ENCODE results near the gene ST6GALNAC4.

The ST6GALNAC4 gene

DNA sequence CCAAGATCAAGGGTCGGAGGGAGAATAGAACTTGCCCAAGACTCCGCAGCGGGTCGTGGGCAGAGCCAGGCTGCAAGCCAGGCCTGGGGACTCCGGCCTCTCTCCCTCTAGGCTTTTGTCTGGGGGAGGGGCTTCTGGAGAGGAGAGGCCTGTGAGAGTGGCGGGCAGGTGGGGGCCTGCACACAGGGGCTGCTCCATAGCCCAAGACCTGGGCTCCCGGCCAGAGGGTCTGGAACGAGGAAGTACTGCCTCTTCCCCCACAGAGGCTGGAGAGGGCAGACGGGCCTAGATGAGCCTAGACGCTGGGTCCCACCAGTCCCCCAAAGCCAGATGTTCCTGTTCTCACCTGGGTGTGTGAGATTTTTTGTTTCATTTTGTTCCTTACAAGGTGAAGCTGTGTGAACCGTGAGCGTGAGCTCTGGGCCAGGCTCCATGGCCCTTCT, 12.3 kb downstream of the ST6GALNAC4 start:
- H3K27ac Mint-ChIP-seq, result peak overlapping the region; percentile 100
- peaks cover 37% of the 10 kb centered on the region for H3K4me1 Mint-ChIP-seq (ENCODE audit: low read depth)
- peaks cover 25% of the 10 kb centered on the region for H3K36me3 Mint-ChIP-seq (ENCODE audit: low read depth)
- no peak for DNase-seq (ENCODE audit: low spot score)
- H3K9me3 Mint-ChIP-seq, result no peaks in the 10 kb centered on the region
- no peaks in the 10 kb centered on the region for H3K27me3 Mint-ChIP-seq (ENCODE audit: low read depth)
- H3K4me3 Mint-ChIP-seq, result peak overlapping the region; percentile 98

DNA sequence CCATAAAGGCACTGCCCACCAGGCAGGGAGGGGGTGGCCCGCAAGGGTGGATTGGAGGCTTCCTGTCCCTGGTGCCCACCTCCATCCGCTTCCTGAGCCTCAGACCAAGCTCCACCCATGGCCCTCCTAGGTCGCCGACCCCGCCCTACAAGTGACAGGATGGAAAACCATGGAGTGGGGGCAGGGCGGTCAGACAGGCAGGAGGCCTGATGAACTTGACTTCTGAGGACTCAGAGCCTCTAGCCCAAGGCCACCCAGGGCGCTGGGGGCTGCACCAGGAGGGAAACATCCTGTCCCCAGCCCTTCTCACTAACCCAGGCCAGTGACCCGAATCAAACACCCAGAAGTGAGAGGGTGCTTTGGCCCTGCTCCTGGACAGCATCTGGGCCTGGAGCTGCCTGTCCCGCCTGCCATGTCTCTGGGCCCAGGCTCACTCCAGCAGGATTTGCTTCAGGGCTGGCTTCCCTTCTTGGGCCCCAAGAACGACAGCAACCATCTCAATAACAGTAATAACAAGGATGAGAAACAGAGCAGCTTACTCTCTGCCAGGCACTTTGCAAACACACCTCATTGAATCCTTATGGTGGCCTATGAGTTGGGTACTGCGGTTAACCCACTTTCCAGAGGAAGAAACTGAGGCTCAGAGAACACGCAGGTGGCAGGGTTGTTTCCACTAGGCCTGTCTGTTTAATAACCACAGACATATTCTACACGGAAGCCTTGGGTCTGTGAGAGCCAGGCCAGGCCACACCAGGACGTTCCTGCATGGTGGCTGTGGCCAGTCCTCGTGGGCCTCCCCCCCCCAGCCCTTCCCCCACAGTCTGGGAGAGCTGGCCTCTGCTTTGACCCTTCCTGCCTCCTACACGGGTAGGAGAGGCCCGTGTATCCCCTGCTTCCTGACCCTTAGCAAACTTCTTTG, 13.0 kb downstream of the ST6GALNAC4 start:
- peak; percentile 87 for DNase-seq (ENCODE audit: low spot score)
- H3K4me1 Mint-ChIP-seq (ENCODE audit: low read depth), result peaks cover 37% of the 10 kb centered on the region
- no peaks in the 10 kb centered on the region for H3K9me3 Mint-ChIP-seq
- H3K36me3 Mint-ChIP-seq (ENCODE audit: low read depth), result peaks cover 25% of the 10 kb centered on the region
- H3K27ac Mint-ChIP-seq, result peak overlapping the region; percentile 100
- H3K4me3 Mint-ChIP-seq, result peak overlapping the region; percentile 98
- no peaks in the 10 kb centered on the region for H3K27me3 Mint-ChIP-seq (ENCODE audit: low read depth)

DNA sequence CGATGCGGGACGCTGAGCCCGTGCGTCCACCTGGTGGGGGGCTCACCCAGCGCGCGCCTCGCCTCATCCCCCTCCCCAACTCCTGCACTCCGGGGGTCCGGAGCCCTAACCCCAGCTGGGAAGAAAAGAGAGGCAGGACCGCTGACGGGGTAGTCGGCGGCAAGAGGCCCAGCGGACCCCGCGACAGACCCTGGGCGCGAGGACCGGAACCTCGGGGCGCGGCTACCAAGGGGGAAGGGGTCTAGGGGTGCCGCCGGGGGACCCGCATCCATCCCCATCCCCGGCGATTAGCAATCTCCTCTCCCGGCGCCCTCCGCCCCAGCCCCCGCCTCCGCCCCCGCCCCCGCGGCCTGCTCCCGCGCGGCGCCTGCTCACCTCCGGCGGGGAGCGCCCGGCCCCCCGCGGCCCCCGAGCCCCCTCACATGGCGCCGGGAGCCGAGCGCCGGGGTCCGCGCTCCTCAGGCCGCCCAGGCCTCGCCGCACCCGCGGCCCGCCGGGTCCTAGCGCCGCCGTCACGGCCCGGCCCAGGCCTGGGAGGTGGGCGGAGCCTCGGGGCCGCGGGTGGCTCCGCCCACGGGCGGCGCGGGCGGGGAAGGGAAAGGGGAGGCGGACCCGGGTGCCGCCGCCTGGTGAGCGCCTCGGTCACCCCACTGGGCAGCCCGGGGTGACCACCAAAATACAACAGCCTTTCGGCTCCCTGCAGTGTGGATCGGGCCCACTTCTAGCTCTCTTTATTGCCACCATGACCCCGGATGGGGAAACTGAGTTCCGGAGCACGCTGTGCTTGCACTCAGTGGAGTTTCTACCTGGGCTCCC, 17.5 kb downstream of the ST6GALNAC4 start, which contains the start of gene ST6GALNAC6:
Gene ST6GALNAC6, minus strand, starts transcription at position 476 of the 816 bp plus-strand sequence. CDS start 1,622 bp downstream, outside the sequence.
- H3K4me3 Mint-ChIP-seq, result peak within 1 kb of the TSS; percentile 90
- peak; percentile 77 for DNase-seq (ENCODE audit: low spot score)
- H3K36me3 Mint-ChIP-seq (ENCODE audit: low read depth), result peaks cover 51% of the 10 kb centered on the region
- no peaks in the 10 kb centered on the region for H3K27me3 Mint-ChIP-seq (ENCODE audit: low read depth)
- peaks cover 23% of the 10 kb centered on the region for H3K4me1 Mint-ChIP-seq (ENCODE audit: low read depth)
- peak within 1 kb of the TSS; percentile 89 for H3K27ac Mint-ChIP-seq
- H3K9me3 Mint-ChIP-seq, result peaks cover 12% of the 10 kb centered on the region

- H3K4me1 Mint-ChIP-seq (ENCODE audit: low read depth), result peaks cover 20% of the 10 kb centered on the region
Measured at GRCh38 chr9:127898433-127899127, 18.3 kb downstream of the ST6GALNAC4 start.

GRCh38 chr9:127897193-127897692, 19.6 kb downstream of the ST6GALNAC4 start:
- no peak for DNase-seq (ENCODE audit: low spot score)
- H3K36me3 Mint-ChIP-seq (ENCODE audit: low read depth), result peaks cover 63% of the 10 kb centered on the region
- peaks cover 31% of the 10 kb centered on the region for H3K9me3 Mint-ChIP-seq
- no peaks in the 10 kb centered on the region for H3K27me3 Mint-ChIP-seq (ENCODE audit: low read depth)
- H3K27ac Mint-ChIP-seq, result no peak overlapping the region
- H3K4me1 Mint-ChIP-seq (ENCODE audit: low read depth), result peaks cover 21% of the 10 kb centered on the region
- H3K4me3 Mint-ChIP-seq, result no peak overlapping the region

More at GRCh38 chr9:127898433-127899127, 18.3 kb downstream of the ST6GALNAC4 start:
- Mint-ChIP-seq H3K4me3 (peak overlapping the region; percentile 90), H3K36me3 (ENCODE audit: low read depth) (peaks cover 53% of the 10 kb centered on the region), H3K9me3 (peaks cover 19% of the 10 kb centered on the region), H3K27me3 (ENCODE audit: low read depth) (no peaks in the 10 kb centered on the region), H3K27ac (peak overlapping the region; percentile 89)
- DNase-seq (ENCODE audit: low spot score), result peak; percentile 17

DNA sequence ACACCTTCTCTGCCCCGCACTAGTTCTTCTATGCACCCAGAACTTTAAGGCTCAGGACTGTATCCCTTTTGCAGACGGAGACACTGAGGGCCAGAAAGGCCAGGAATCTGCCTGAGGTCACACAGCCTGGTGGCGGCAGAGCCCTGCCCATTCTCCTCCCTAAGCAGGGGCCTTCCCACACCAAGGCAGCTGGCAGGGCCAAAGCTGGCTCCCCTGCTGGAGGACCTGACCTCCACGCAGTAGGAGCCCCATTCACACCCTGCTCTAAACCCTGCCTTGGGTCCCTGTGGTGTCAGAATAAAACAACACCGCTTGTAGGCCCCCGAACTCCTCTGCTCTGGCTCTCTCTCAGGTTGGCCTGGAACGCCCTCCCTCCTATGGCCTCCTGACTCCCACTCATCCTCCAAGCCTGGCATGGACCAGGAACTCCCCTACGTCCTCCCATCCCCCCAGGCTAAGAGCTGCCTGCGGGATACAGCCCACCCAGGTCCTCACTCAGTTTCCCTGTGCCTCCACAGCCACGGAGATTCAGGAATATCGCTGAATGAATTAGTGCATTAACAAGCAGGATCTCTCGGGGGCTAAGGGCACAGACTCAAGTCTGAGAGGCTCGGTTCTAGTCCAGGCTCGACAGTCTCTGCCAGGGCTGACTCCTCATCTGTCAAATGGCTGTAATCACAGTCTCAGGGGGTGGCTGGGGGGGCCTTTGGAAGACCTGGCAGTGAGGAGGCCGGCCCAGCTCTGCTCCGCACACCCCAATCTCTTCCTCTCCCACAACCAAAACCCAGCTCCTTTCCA, 20.2 kb downstream of the ST6GALNAC4 start:
- Mint-ChIP-seq H3K27ac (peak overlapping the region; percentile 36), H3K4me3 (no peak overlapping the region), H3K4me1 (ENCODE audit: low read depth) (peaks cover 20% of the 10 kb centered on the region), H3K36me3 (ENCODE audit: low read depth) (peaks cover 65% of the 10 kb centered on the region), H3K9me3 (peaks cover 31% of the 10 kb centered on the region), H3K27me3 (ENCODE audit: low read depth) (no peaks in the 10 kb centered on the region)
- no peak for DNase-seq (ENCODE audit: low spot score)

DNA sequence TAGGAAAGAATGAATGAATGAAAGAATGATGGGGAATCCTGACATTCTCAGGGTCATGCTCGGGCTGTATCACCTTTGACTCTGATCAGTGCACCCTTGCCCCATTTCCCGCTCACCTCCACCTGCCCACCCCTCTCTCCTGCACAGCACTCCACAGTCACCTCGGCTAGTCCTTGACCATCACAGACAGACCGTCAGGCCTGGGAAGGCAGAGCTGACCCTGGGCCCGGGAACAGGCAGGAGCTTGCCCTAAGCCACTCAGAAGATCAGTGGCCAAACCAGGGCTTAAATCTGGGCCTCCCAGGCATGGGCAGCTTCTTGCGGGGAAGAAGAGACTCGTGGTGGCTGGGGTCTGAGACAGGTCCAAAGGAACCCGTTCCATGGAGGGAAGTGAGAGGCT, 21.0 kb downstream of the ST6GALNAC4 start:
- peaks cover 17% of the 10 kb centered on the region for H3K4me1 Mint-ChIP-seq (ENCODE audit: low read depth)
- H3K27me3 Mint-ChIP-seq (ENCODE audit: low read depth), result no peaks in the 10 kb centered on the region
- H3K36me3 Mint-ChIP-seq (ENCODE audit: low read depth), result peaks cover 69% of the 10 kb centered on the region
- no peak overlapping the region for H3K27ac Mint-ChIP-seq
- H3K4me3 Mint-ChIP-seq, result no peak overlapping the region
- peaks cover 31% of the 10 kb centered on the region for H3K9me3 Mint-ChIP-seq
- no peak for DNase-seq (ENCODE audit: low spot score)

DNA sequence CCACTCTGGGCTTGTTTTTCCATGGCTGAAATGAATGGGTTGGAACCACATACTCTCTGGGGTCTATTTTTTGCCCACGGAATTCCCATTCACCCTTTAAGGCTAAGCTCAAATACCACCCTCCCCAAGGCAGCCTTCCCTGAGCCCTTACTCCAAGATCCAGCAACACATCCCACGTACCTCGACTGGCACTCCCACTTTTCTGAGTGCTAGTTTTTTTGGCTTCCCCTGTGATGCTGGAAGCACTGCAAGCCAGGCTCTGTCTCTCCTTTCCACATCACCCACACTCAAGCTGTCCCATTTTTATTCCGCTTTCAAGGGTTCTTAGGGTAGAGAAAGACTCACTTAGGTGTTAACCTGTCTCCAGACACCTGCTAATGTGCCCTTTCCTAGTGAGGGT, 23.4 kb downstream of the ST6GALNAC4 start:
- DNase-seq (ENCODE audit: low spot score), result no peak
- Mint-ChIP-seq H3K27ac (no peak overlapping the region), H3K36me3 (ENCODE audit: low read depth) (peaks cover 74% of the 10 kb centered on the region), H3K9me3 (peaks cover 31% of the 10 kb centered on the region), H3K27me3 (ENCODE audit: low read depth) (no peaks in the 10 kb centered on the region), H3K4me1 (ENCODE audit: low read depth) (peaks cover 15% of the 10 kb centered on the region), H3K4me3 (no peak overlapping the region)

- no peaks in the 10 kb centered on the region for H3K27me3 Mint-ChIP-seq (ENCODE audit: low read depth)
- no peak for DNase-seq (ENCODE audit: low spot score)
- H3K27ac Mint-ChIP-seq, result no peak overlapping the region
- H3K9me3 Mint-ChIP-seq, result peaks cover 31% of the 10 kb centered on the region
- H3K4me1 Mint-ChIP-seq (ENCODE audit: low read depth), result peaks cover 13% of the 10 kb centered on the region
- H3K36me3 Mint-ChIP-seq (ENCODE audit: low read depth), result peaks cover 74% of the 10 kb centered on the region
- H3K4me3 Mint-ChIP-seq, result no peak overlapping the region
Measured at GRCh38 chr9:127892831-127893230, 24.0 kb downstream of the ST6GALNAC4 start.

- no peak for DNase-seq (ENCODE audit: low spot score)
- Mint-ChIP-seq H3K27ac (no peak overlapping the region), H3K4me1 (ENCODE audit: low read depth) (peaks cover 11% of the 10 kb centered on the region), H3K27me3 (ENCODE audit: low read depth) (no peaks in the 10 kb centered on the region), H3K4me3 (no peak overlapping the region), H3K36me3 (ENCODE audit: low read depth) (peaks cover 67% of the 10 kb centered on the region), H3K9me3 (peaks cover 24% of the 10 kb centered on the region)
Measured at GRCh38 chr9:127890053-127890452, 26.8 kb downstream of the ST6GALNAC4 start.

DNA sequence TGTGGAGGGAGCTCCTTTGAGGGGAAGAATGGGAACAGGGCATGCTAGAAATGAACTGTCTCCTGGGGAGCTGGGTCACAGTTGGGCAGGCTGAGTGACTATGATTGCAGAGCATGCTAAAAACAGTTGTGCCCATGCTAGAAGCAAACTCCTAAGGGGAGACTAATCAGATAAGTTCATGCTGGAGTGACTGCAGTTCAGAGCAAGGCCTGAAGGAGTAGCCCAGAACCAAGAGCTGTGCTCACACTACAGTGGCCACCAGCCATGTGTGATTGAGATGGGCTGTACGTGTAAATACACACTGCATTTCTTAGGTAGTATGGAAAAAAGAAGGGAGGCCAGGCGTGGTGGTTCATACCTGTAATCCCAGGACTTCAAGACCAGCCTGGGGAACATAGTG, 29.0 kb downstream of the ST6GALNAC4 start:
- no peaks in the 10 kb centered on the region for H3K27me3 Mint-ChIP-seq (ENCODE audit: low read depth)
- DNase-seq (ENCODE audit: low spot score), result no peak
- H3K4me1 Mint-ChIP-seq (ENCODE audit: low read depth), result peaks cover 7% of the 10 kb centered on the region
- H3K9me3 Mint-ChIP-seq, result peaks cover 5% of the 10 kb centered on the region
- H3K36me3 Mint-ChIP-seq (ENCODE audit: low read depth), result peaks cover 58% of the 10 kb centered on the region
- no peak overlapping the region for H3K27ac Mint-ChIP-seq
- no peak overlapping the region for H3K4me3 Mint-ChIP-seq

GRCh38 chr9:127886401-127886972, 30.4 kb downstream of the ST6GALNAC4 start:
- no peaks in the 10 kb centered on the region for H3K9me3 Mint-ChIP-seq
- H3K4me3 Mint-ChIP-seq, result no peak overlapping the region
- H3K4me1 Mint-ChIP-seq (ENCODE audit: low read depth), result peaks cover 1% of the 10 kb centered on the region
- peaks cover 52% of the 10 kb centered on the region for H3K36me3 Mint-ChIP-seq (ENCODE audit: low read depth)
- no peak overlapping the region for H3K27ac Mint-ChIP-seq
- no peaks in the 10 kb centered on the region for H3K27me3 Mint-ChIP-seq (ENCODE audit: low read depth)
- no peak for DNase-seq (ENCODE audit: low spot score)
